ENCODE measurements around the gene FBXO33. TPM values are rescaled to one million over a fixed set of nuclear protein-coding genes. Genes with fewer than 3 reads are reported as not detected.
"Not testable (repeated sequence)": the region's sequence is repeated elsewhere in the genome, so short reads cannot be mapped to it uniquely, and the experiment has no call there.

Gene FBXO33
- total RNA-seq, 1 experiment from 2014 or later: 3.9 TPM

DNA sequence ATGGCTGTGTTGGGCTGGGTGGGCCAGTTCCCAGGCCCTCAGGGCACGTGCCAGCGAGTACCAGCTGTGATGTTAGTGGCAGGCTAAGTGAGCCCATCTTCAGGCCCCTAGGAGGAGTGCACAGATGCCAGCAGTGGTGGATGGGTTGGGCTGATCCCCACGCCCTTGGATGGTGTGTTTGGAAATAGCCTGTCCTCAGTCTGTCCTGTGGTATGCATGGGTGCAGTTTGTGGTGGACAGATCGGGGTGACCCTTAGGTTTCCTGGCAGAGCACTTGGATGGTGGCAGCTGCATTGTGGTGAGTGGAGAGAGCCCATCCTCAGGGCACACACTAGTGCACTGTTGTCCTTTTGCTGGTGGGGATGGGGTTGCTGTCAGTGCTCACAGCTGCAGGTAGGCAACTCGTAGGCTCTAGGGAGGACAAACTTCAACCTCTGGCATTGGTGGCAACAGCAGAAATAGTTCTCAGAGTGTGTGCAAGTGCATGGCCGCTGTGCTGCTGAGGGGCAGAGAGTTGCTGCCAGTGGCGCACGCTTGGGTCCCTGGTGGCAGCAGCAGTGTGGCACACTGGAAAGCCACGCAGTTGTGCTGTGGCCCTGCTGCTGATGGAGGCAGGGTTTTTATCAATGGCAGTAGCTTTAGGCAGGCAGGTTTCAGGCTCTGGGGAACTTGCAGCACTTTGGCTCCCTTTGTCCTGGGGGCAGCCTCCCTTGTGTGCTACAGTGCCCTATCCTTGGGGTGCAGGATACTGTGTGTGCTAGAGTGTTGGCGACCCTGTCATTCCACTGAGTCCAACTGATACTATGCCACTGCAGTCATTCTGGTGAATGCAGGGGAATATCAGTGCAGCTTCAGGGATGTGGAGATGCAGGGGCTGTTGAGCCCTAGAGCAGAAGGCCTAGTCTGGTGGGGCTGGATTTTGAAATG is 65.5 kb downstream of the FBXO33 start:
- H3K9me3 Mint-ChIP-seq (ENCODE audit: unreplicated experiment): no peaks in the 10 kb centered on the region
- H3K27me3 Mint-ChIP-seq (ENCODE audit: insufficient read depth, unreplicated experiment): no peaks in the 10 kb centered on the region
- peaks cover 53% of the 10 kb centered on the region for H3K36me3 Mint-ChIP-seq (ENCODE audit: insufficient read depth, unreplicated experiment)
- no peak overlapping the region for H3K27ac Mint-ChIP-seq (ENCODE audit: low read depth, unreplicated experiment)
- intact Hi-C loops (cut with micrococcal nuclease): loop anchor here (5.0 kb wide), 1 partner anchor 134 kb away; the partner anchor contains the start of gene MIA2
- ChIA-PET CTCF (interaction anchor here (0.5 to 1.7 kb wide), 7 partner anchors 60 to 369 kb away, joined by 3 to 9 read pairs (median 4); no protein-coding TSS in a partner anchor), POLR2A (interaction anchor here (0.7 to 1.2 kb wide), 3 partner anchors 192 to 435 kb away, joined by 3 to 4 read pairs (median 3); partner anchors contain the start of gene PNN)
- H3K4me1 Mint-ChIP-seq (ENCODE audit: insufficient read depth, unreplicated experiment): peaks cover 6% of the 10 kb centered on the region
- TF ChIP-seq, protein P1, sequence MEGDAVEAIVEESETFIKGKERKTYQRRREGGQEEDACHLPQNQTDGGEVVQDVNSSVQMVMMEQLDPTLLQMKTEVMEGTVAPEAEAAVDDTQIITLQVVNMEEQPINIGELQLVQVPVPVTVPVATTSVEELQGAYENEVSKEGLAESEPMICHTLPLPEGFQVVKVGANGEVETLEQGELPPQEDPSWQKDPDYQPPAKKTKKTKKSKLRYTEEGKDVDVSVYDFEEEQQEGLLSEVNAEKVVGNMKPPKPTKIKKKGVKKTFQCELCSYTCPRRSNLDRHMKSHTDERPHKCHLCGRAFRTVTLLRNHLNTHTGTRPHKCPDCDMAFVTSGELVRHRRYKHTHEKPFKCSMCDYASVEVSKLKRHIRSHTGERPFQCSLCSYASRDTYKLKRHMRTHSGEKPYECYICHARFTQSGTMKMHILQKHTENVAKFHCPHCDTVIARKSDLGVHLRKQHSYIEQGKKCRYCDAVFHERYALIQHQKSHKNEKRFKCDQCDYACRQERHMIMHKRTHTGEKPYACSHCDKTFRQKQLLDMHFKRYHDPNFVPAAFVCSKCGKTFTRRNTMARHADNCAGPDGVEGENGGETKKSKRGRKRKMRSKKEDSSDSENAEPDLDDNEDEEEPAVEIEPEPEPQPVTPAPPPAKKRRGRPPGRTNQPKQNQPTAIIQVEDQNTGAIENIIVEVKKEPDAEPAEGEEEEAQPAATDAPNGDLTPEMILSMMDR (IDR thresholded peaks at IDR 0.05; ENCODE audit: unreplicated experiment): no peak
- BruUV-seq (replicated peaks): no TSS peak
- no peak for DNase-seq (ENCODE audit: unreplicated experiment)
- no peak overlapping the region for H3K4me3 Mint-ChIP-seq (ENCODE audit: unreplicated experiment)

GRCh38 chr14:39365354-39365753 is 66.9 kb downstream of the FBXO33 start:
- Mint-ChIP-seq H3K9me3 (ENCODE audit: unreplicated experiment) (no peaks in the 10 kb centered on the region), H3K4me3 (ENCODE audit: unreplicated experiment) (no peak overlapping the region), H3K27me3 (ENCODE audit: insufficient read depth, unreplicated experiment) (no peaks in the 10 kb centered on the region), H3K27ac (ENCODE audit: low read depth, unreplicated experiment) (no peak overlapping the region), H3K36me3 (ENCODE audit: insufficient read depth, unreplicated experiment) (peaks cover 44% of the 10 kb centered on the region), H3K4me1 (ENCODE audit: insufficient read depth, unreplicated experiment) (peaks cover 6% of the 10 kb centered on the region)
- POLR2A ChIA-PET: interaction anchor here (0.7 to 1.2 kb wide), 3 partner anchors 190 to 252 kb away, joined by 3 to 4 read pairs (median 4); partner anchors contain the start of genes PNN and TRAPPC6B
- TF ChIP-seq, protein P1 (IDR thresholded peaks at IDR 0.05; ENCODE audit: unreplicated experiment): no peak
- intact Hi-C loops (cut with micrococcal nuclease): loop anchor here (5.0 kb wide), 1 partner anchor 133 kb away; the partner anchor contains the start of gene MIA2
- CTCF ChIA-PET: interaction anchor here (0.6 to 1.2 kb wide), 5 partner anchors 28 to 1384 kb away, joined by 3 to 4 read pairs (median 3); no protein-coding TSS in a partner anchor
- DNase-seq (ENCODE audit: unreplicated experiment): no peak
- no TSS peak for BruUV-seq (replicated peaks)

DNA sequence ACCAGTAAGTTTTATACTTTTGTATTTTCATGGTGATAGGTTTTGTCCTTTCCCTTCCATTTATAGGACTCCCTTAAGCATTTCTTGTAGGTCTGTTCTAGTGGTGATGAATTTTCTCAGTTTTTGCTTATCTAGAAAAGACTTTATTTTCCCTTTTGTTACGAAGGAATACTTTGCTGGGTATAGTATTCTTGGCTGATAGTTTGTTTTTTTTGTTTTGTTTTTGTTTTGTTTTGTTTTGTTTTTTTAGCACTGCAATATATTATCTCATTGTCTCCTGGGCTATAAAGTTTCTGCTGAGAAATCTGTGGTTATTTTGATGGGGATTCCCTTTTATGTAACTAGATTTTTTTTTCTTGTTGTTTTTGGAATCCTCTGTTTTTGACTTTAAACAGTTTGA is 67.7 kb downstream of the FBXO33 start:
- intact Hi-C loops (cut with micrococcal nuclease): no loop called here
- no peak overlapping the region for H3K27ac Mint-ChIP-seq (ENCODE audit: low read depth, unreplicated experiment)
- ChIA-PET POLR2A (no interaction called here), CTCF (no interaction called here)
- no peaks in the 10 kb centered on the region for H3K9me3 Mint-ChIP-seq (ENCODE audit: unreplicated experiment)
- BruUV-seq (replicated peaks): no TSS peak
- H3K4me3 Mint-ChIP-seq (ENCODE audit: unreplicated experiment): no peak overlapping the region
- no peaks in the 10 kb centered on the region for H3K27me3 Mint-ChIP-seq (ENCODE audit: insufficient read depth, unreplicated experiment)
- peaks cover 6% of the 10 kb centered on the region for H3K4me1 Mint-ChIP-seq (ENCODE audit: insufficient read depth, unreplicated experiment)
- peaks cover 46% of the 10 kb centered on the region for H3K36me3 Mint-ChIP-seq (ENCODE audit: insufficient read depth, unreplicated experiment)
- DNase-seq (ENCODE audit: unreplicated experiment): no peak
- TF ChIP-seq, protein P1 (IDR thresholded peaks at IDR 0.05; ENCODE audit: unreplicated experiment): no peak

DNA sequence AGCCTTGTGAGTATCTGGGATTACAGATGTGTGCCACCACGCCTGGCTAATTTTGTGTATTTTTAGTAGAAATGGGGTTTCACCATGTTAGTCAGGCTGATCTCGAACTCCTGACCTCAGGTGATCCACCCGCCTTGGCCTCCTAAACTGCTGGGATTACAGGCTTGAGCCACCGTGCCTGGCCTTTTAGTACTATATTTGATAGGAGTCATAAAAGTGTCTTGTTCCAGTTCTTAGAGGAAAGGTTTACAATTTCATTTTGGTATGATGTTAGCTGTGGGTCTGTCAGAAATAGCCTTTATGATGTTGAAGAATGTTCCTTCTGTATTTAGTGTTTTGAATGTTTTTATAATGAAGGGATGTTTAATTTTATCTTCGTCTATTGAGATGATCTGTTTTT is 70.7 kb downstream of the FBXO33 start:
- POLR2A ChIA-PET; H3K4me3 Mint-ChIP-seq (ENCODE audit: unreplicated experiment); H3K27me3 Mint-ChIP-seq (ENCODE audit: insufficient read depth, unreplicated experiment); CTCF ChIA-PET; intact Hi-C loops (cut with micrococcal nuclease); BruUV-seq (replicated peaks); DNase-seq (ENCODE audit: unreplicated experiment); H3K9me3 Mint-ChIP-seq (ENCODE audit: unreplicated experiment); H3K27ac Mint-ChIP-seq (ENCODE audit: low read depth, unreplicated experiment); H3K4me1 Mint-ChIP-seq (ENCODE audit: insufficient read depth, unreplicated experiment): not testable (repeated sequence)
- peaks cover 50% of the 10 kb centered on the region for H3K36me3 Mint-ChIP-seq (ENCODE audit: insufficient read depth, unreplicated experiment)
